ENCODE data around the gene ALPK1. TPM values are rescaled to one million over a fixed set of nuclear protein-coding genes. Genes with fewer than 3 reads are reported as not detected.
"Not testable (repeated sequence)": the region's sequence is repeated elsewhere in the genome, so short reads cannot be mapped to it uniquely, and the experiment has no call there.

Gene ALPK1
- total RNA-seq, 2 experiments from 2014 or later: 38.8 to 39.9 TPM

DNA sequence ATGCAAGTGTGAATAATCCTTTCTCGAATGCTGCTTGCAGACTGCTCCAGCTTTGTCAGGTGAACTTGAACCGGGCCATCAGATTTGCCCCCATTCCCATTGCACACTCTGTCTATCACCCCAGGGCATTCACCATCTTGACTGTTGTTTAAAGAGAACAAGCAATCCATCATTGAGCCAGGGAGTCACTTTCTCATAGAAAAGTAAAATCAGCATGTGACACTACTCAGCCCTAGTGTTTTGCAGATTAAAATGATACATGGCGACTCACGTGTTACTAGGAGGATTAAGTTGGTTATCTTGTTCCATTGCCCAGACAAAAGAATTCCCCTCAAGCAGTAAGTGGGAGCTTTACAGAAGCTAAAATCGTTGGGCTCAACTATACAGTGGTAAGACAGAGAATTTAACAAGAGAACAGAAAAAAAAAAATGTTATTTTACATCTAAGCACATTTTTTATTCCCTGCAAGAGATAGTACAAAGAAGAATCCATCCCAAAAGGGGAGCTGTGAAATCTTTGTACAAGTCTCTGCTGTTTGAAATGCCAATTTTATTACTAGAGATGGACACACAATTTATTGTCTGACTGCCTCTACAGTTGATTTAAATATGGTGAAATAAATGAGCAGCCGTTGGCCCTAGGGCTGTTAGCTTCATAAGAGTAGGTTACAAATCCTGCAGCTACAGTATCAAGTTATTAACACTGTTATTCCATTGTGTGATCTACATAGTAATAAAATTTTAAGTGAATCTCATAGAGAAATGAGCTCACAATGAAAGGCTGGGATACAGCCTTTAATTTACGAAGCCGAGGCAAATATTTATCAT is 151.3 kb downstream of the ALPK1 start:
- Mint-ChIP-seq H3K27ac (no peak overlapping the region), H3K4me1 (ENCODE audit: low read depth) (no peaks in the 10 kb centered on the region), H3K9me3 (peaks cover 14% of the 10 kb centered on the region), H3K36me3 (ENCODE audit: low read depth) (peaks cover 6% of the 10 kb centered on the region), H3K4me3 (no peak overlapping the region), H3K27me3 (ENCODE audit: low read depth) (no peaks in the 10 kb centered on the region)
- CTCF ChIA-PET: interaction anchor here (0.7 kb wide), 1 partner anchor 76 kb away, joined by 3 read pairs; no protein-coding TSS in a partner anchor
- no peak for DNase-seq
- intact Hi-C loops (cut with micrococcal nuclease): no loop called here

DNA sequence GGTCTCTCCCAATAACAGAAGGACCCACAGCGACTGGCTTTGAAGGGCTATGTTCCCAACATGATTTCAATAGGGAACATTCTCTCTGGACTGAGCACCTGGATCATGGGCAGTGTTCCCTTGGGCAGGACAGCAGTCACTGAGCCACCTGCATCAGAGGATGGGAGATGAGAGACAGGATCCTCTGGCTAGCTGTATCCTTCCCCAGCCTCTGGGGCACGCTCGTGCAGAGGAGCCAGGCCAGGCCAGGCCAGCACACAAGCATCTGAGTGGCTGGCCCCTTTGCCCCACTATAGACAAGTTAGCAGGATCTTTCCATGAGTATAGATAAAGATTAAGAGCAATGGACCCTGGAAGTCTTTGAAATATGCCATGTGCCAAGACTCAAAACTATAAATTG is 152.5 kb downstream of the ALPK1 start:
- no peak for DNase-seq
- intact Hi-C loops (cut with micrococcal nuclease): no loop called here
- no peak overlapping the region for H3K4me3 Mint-ChIP-seq
- H3K27ac Mint-ChIP-seq: no peak overlapping the region
- no peaks in the 10 kb centered on the region for H3K27me3 Mint-ChIP-seq (ENCODE audit: low read depth)
- H3K9me3 Mint-ChIP-seq: peaks cover 11% of the 10 kb centered on the region
- H3K4me1 Mint-ChIP-seq (ENCODE audit: low read depth): no peaks in the 10 kb centered on the region
- H3K36me3 Mint-ChIP-seq (ENCODE audit: low read depth): peaks cover 5% of the 10 kb centered on the region
- CTCF ChIA-PET: no interaction called here

DNA sequence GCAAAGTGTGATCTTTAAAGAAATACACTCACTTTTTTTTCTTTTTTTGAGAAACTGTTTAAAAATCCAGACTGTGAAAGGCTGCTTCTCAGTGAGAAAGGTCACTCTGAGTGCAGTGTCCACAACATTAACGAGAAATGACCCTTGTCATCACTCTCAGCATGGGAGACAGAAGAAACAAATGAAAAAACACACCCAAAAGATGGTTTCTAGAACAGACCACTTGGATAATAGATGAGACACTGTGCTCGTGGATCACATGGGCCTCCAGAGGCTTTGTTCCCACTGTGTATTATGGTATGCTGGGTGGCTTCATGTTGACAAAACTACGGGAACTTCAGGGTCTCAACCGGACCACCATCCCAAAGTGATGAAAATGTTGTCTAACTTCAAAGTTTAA is 153.9 kb downstream of the ALPK1 start:
- Mint-ChIP-seq H3K4me3 (no peak overlapping the region), H3K9me3 (no peaks in the 10 kb centered on the region), H3K4me1 (ENCODE audit: low read depth) (no peaks in the 10 kb centered on the region), H3K36me3 (ENCODE audit: low read depth) (peaks cover 1% of the 10 kb centered on the region), H3K27me3 (ENCODE audit: low read depth) (peaks cover under 1% of the 10 kb centered on the region), H3K27ac (no peak overlapping the region)
- intact Hi-C loops (cut with micrococcal nuclease): no loop called here
- CTCF ChIA-PET: no interaction called here
- no peak for DNase-seq

DNA sequence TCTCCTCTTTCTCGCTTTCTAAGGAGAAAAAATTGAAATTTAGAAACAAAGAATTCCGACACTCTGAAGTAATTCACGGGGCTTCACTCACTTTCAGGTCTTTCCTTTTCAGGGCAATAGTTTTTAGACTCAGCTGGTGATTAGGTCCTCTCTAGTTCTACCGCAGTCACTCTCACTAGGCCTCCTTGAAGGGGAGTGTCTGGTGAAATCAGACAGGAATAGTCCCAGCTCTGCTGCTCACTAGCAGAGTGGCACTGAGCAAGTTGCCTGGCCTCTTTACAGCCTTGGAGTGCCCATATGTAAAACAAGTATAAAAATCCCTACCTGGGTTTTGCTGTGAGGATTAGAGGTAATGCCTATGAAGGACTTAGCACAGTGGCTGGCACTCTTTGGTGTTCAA is 154.7 kb downstream of the ALPK1 start:
- H3K36me3 Mint-ChIP-seq (ENCODE audit: low read depth): peaks cover 1% of the 10 kb centered on the region
- H3K27me3 Mint-ChIP-seq (ENCODE audit: low read depth): peaks cover 4% of the 10 kb centered on the region
- no peaks in the 10 kb centered on the region for H3K9me3 Mint-ChIP-seq
- CTCF ChIA-PET: interaction anchor here (0.6 kb wide), 1 partner anchor 36 kb away, joined by 3 read pairs; no protein-coding TSS in a partner anchor
- H3K27ac Mint-ChIP-seq: no peak overlapping the region
- DNase-seq: no peak
- H3K4me1 Mint-ChIP-seq (ENCODE audit: low read depth): no peaks in the 10 kb centered on the region
- H3K4me3 Mint-ChIP-seq: no peak overlapping the region
- intact Hi-C loops (cut with micrococcal nuclease): no loop called here

DNA sequence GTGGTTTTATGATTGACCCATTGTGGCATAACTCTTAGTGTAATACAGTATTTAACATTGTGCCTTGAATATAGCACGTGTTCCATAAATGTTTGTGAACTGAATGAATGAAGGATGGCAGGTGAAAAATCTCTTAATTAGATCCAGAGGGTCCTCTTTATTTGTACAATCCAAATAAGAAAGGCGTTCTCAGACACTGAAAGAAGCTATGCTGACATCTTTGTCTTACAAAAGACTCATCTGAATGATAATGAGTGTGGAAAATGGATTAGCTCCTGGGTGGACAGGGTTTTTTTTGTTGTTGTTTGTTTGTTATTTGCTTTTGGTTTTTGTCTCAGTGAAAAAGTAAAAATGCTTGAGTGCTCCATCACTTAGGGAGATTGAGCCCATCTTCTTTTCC is 156.2 kb downstream of the ALPK1 start:
- Mint-ChIP-seq H3K9me3 (no peaks in the 10 kb centered on the region), H3K36me3 (ENCODE audit: low read depth) (no peaks in the 10 kb centered on the region), H3K27ac (no peak overlapping the region), H3K4me1 (ENCODE audit: low read depth) (no peaks in the 10 kb centered on the region), H3K4me3 (no peak overlapping the region), H3K27me3 (ENCODE audit: low read depth) (peaks cover 6% of the 10 kb centered on the region)
- CTCF ChIA-PET: no interaction called here
- no peak for DNase-seq
- intact Hi-C loops (cut with micrococcal nuclease): no loop called here

DNA sequence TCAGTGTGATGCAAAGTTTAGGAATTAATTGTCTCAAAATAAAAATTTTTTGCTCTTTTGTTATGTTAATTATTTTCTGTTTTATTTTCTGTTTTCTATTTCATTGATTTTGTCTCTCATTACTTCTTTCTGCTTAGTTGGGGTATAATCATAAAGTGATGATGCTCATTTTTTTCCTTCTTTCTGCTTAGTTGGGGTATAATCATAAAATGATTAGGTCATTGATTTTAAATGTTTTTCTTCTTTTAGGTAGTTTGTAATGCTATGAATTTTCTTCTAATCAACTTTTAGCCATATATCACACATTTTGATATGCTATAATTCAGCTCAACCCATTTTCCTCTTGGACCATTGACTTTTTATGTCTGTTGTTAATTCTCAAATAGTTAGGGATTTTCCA is 175.1 kb downstream of the ALPK1 start:
- Mint-ChIP-seq H3K4me3 (no peak overlapping the region), H3K27me3 (ENCODE audit: low read depth) (peaks cover 4% of the 10 kb centered on the region), H3K36me3 (ENCODE audit: low read depth) (no peaks in the 10 kb centered on the region), H3K9me3 (no peaks in the 10 kb centered on the region), H3K27ac (no peak overlapping the region), H3K4me1 (ENCODE audit: low read depth) (no peaks in the 10 kb centered on the region)
- CTCF ChIA-PET: no interaction called here
- no peak for DNase-seq
- intact Hi-C loops (cut with micrococcal nuclease): no loop called here

DNA sequence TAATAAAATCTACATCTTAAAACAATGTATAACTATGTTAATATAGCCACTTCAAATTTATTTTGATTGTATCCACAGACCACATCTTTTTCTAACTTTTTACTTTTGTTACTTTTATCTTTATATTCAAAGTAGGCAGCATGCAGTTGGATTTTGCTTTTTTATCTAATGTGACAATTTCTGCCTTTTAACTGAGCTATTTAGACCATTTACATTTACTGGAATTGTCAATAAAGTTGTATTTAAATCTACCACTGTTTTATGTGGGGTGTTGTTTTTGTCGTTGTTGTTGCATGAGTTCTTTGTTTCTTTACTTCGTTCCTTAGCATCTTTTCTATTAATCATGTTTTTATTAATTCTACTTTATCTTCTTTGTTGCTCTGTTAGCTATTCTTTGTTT is 176.8 kb downstream of the ALPK1 start:
- Mint-ChIP-seq H3K36me3 (ENCODE audit: low read depth) (no peaks in the 10 kb centered on the region), H3K4me1 (ENCODE audit: low read depth) (no peaks in the 10 kb centered on the region), H3K27me3 (ENCODE audit: low read depth) (peaks cover 10% of the 10 kb centered on the region), H3K4me3 (no peak overlapping the region), H3K27ac (no peak overlapping the region), H3K9me3 (peaks cover 2% of the 10 kb centered on the region)
- intact Hi-C loops (cut with micrococcal nuclease): no loop called here
- CTCF ChIA-PET: no interaction called here
- no peak for DNase-seq

DNA sequence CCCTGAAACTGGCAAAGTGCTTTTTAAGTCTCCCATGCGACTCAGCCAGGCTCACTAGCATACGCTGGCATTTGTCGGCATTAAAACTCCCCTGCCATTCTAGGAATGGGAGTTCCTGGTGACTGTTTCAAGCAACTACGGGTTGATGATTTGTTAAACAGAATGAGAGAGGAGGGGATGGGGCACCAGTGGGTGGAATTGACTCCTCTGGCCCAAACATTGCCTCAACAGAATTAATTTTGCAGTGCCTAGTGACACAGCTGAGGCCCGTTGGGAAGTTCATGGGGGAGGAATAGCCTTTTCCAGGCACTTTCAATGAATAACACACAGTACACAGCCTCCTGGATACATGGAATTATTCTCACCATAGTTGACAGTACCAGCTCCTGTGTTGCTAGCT is 188.8 kb downstream of the ALPK1 start:
- peaks cover 12% of the 10 kb centered on the region for H3K27me3 Mint-ChIP-seq (ENCODE audit: low read depth)
- H3K4me3 Mint-ChIP-seq: no peak overlapping the region
- intact Hi-C loops (cut with micrococcal nuclease): no loop called here
- peaks cover 17% of the 10 kb centered on the region for H3K9me3 Mint-ChIP-seq
- peaks cover 3% of the 10 kb centered on the region for H3K36me3 Mint-ChIP-seq (ENCODE audit: low read depth)
- no peak overlapping the region for H3K27ac Mint-ChIP-seq
- DNase-seq: no peak
- CTCF ChIA-PET: no interaction called here
- no peaks in the 10 kb centered on the region for H3K4me1 Mint-ChIP-seq (ENCODE audit: low read depth)

DNA sequence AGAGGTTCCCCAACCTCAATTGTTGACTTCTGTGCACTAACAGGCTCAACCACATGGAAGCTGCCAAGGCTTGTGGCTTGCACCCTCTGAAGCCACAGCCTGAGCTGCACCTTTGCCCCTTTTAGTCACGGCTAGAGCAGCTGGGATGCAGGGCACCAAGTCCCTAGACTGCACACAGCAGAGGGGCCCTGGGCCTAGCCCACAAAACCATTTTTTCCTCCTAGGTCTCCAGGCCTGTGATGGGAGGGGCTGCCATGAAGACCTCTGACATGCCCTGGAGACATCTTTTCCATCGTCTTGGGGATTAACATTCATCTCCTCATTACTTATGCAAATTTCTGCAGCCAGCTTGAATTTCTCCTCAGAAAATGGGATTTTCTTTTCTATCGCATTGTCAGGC is 193.6 kb downstream of the ALPK1 start:
- DNase-seq; intact Hi-C loops (cut with micrococcal nuclease); H3K4me3 Mint-ChIP-seq; CTCF ChIA-PET; H3K36me3 Mint-ChIP-seq (ENCODE audit: low read depth); H3K4me1 Mint-ChIP-seq (ENCODE audit: low read depth); H3K27ac Mint-ChIP-seq: not testable (repeated sequence)
- Mint-ChIP-seq H3K9me3 (peaks cover 15% of the 10 kb centered on the region), H3K27me3 (ENCODE audit: low read depth) (peaks cover 16% of the 10 kb centered on the region)

Other genes with a start within 250 kb of the ALPK1 start
- gene FAM241A, start 151.9 kb upstream of the ALPK1 start, total RNA-seq: 1 to 10 TPM; 2.2 to 2.5 TPM
- gene AP1AR, start 65.6 kb upstream of the ALPK1 start, total RNA-seq: 10 to 100 TPM; 14.7 to 15.2 TPM
- 10 to 100 TPM; 60.4 to 65.4 TPM for gene TIFA, start 11.5 kb upstream of the ALPK1 start, total RNA-seq
- under 1 TPM in 1 of 2 experiments, not detected in 1; 0.14 TPM for gene NEUROG2, start 218.8 kb downstream of the ALPK1 start, total RNA-seq